Stimulated activated effector memory CD8-positive, alpha-beta T cell treated with anti-CD3 and anti-CD28 coated beads, Interleukin-12 subunit alpha, Interleukin-12 subunit beta, amount 100 ng/mL, for 72 hours (primary cell): ENCODE data around the gene LRGUK.

Experiments used
- ATAC-seq: fragments of 150-1000 bp; cut with Tn5 transposase; 2 replicates; pipeline ENCODE4 v1.10.0; 2021
- DNase-seq, 2 donors: peaks; one replicate each; pipeline ENCODE4 v3.0.0; 2021 to 2022; ENCODE audit warnings: low spot score in 2 of 2
- H3K27ac Mint-ChIP-seq: one replicate; pipeline ENCODE4 v1.8.0; 2022; ENCODE audit warnings: mild to moderate bottlenecking, mixed read lengths
- H3K36me3 Mint-ChIP-seq: one replicate; pipeline ENCODE4 v1.8.0; 2022; ENCODE audit warnings: mild to moderate bottlenecking, mixed read lengths
- H3K4me1 Mint-ChIP-seq: one replicate; pipeline ENCODE4 v1.8.0; 2022; ENCODE audit warnings: mixed read lengths
- H3K4me3 Mint-ChIP-seq: one replicate; pipeline ENCODE4 v1.8.0; 2022; ENCODE audit warnings: mild to moderate bottlenecking, mixed read lengths
- H3K9me3 Mint-ChIP-seq: one replicate; pipeline ENCODE4 v1.8.0; 2022; ENCODE audit warnings: mixed read lengths

LRGUK gene

GRCh38 chr7:134313543-134313942, 186.4 kb downstream of the LRGUK start:
- H3K36me3 Mint-ChIP-seq, result peaks cover 6% of the 10 kb centered on the region

More at GRCh38 chr7:134313543-134313942, 186.4 kb downstream of the LRGUK start:
- H3K4me3 Mint-ChIP-seq, result no peak overlapping the region
- peaks cover 15% of the 10 kb centered on the region for H3K4me1 Mint-ChIP-seq
- no peak for DNase-seq
- ATAC-seq, result no peak
- H3K9me3 Mint-ChIP-seq, result no peaks in the 10 kb centered on the region
- H3K27ac Mint-ChIP-seq, result no peak overlapping the region
